Measurements from ENCODE around the gene EFCAB7. TPM values are rescaled to one million over a fixed set of nuclear protein-coding genes. Genes with fewer than 3 reads are reported as not detected.

EFCAB7 gene
- total RNA-seq, 6 donors from 2014 or later = 2.1 to 20.4 (median 4.7) TPM

DNA sequence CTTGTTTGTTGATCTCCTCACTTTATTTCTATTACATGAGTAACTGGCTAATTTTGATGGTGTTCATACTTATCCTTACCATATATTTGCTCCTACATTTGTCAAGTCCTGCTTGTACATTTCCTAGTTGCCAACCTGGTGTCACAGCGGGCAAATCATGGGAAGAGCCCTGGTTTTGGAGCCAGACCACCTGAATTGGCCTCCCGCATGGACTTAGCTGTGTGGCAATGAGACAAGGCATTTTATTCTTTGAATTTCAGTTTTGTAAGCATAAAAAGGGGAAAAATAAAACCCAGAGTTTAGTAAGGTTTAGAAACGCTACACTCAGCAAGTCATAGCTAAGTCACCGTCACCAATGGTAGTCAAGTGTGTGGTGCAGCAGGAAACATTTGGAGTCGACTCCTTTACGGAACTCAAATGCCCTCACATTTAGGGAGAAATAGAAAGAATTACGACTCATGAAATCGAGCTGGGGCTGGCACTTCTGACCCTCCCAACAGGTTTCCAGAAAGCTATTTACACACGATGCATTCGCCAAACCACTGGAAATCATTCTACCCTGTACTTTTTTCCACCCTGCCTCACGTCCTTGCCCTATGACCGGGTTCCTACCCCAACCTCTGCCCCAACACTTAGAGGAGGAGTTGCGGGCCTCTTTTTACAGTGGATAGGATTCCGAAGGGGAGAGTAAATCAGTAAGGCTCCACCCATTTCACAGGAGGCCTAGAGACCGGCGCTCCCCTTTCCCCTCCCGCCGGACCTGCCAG, 69.4 kb downstream of the EFCAB7 start:
- DNase-seq (no peak), ATAC-seq (ENCODE audit: low FRiP score in 2 of 2) (no peak)
- Histone ChIP-seq H3K4me1 (peaks cover 3 to 12% (median 4%) of the 10 kb centered on the region in 4 donors), H3K9me3 (no peaks in the 10 kb centered on the region), H3K4me3 (peak overlapping the region; percentile 75 to 91 (median 90)), H3K27ac (peak overlapping the region; percentile 92 to 98 (median 95)), H3K36me3 (no peaks in the 10 kb centered on the region), H3K27me3 (no peaks in the 10 kb centered on the region)
- no peak for TF ChIP-seq EP300 (IDR thresholded peaks at IDR 0.05)
- TF ChIP-seq POLR2AphosphoS5 (IDR thresholded peaks at IDR 0.05) = no peak
- TF ChIP-seq, protein P1, sequence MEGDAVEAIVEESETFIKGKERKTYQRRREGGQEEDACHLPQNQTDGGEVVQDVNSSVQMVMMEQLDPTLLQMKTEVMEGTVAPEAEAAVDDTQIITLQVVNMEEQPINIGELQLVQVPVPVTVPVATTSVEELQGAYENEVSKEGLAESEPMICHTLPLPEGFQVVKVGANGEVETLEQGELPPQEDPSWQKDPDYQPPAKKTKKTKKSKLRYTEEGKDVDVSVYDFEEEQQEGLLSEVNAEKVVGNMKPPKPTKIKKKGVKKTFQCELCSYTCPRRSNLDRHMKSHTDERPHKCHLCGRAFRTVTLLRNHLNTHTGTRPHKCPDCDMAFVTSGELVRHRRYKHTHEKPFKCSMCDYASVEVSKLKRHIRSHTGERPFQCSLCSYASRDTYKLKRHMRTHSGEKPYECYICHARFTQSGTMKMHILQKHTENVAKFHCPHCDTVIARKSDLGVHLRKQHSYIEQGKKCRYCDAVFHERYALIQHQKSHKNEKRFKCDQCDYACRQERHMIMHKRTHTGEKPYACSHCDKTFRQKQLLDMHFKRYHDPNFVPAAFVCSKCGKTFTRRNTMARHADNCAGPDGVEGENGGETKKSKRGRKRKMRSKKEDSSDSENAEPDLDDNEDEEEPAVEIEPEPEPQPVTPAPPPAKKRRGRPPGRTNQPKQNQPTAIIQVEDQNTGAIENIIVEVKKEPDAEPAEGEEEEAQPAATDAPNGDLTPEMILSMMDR (IDR thresholded peaks at IDR 0.05) = no peak
- no peak for TF ChIP-seq POLR2A (IDR thresholded peaks at IDR 0.05)
- WGBS, 2 donors = 31 to 50% methylated on average over 15 to 18 of the region's 18 CpGs

DNA sequence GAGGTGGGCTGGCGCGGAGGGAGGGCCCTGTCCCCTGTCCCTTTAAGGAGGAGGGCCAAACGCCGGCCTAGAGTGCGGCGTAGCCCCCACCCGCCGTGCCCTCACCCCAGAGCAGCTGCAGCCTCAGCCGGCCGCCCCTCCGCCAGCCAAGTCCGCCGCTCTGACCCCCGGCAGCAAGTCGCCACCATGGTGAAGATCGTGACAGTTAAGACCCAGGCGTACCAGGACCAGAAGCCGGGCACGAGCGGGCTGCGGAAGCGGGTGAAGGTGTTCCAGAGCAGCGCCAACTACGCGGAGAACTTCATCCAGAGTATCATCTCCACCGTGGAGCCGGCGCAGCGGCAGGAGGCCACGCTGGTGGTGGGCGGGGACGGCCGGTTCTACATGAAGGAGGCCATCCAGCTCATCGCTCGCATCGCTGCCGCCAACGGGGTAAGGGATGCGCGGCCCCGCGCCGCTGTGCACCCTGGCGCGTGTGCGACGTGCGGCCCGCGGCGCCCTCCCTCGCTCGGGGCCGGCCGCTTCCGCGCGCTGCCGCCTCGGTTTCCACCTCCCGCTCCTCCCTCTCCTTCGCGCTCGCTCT, 70.1 kb downstream of the EFCAB7 start, which contains the start of gene PGM1:
Gene PGM1 (plus strand): TSS at position 109 of the 583 bp plus-strand sequence. CDS start 78 bp downstream, at position 187.
- DNase-seq (peak; percentile 88 to 95), ATAC-seq (ENCODE audit: low FRiP score in 2 of 2) (peak; percentile 91 to 95)
- H3K36me3 ChIP-seq = no peaks in the 10 kb centered on the region
- H3K4me3 ChIP-seq = peak within 1 kb of the TSS; percentile 75 to 91 (median 90)
- TF ChIP-seq POLR2AphosphoS5 (IDR thresholded peaks at IDR 0.05) (peak in 1 of 2 donors; percentile 66), POLR2A (IDR thresholded peaks at IDR 0.05) (peak in 2 of 4 donors; percentile 38 to 63), EP300 (IDR thresholded peaks at IDR 0.05) (no peak)
- TF ChIP-seq, protein P1 (IDR thresholded peaks at IDR 0.05) = peak in 1 of 6 experiments; percentile 11
- peaks cover 3 to 12% (median 4%) of the 10 kb centered on the region in 4 donors for H3K4me1 ChIP-seq
- H3K9me3 ChIP-seq = no peaks in the 10 kb centered on the region
- peak within 1 kb of the TSS; percentile 92 to 98 (median 95) for H3K27ac ChIP-seq
- no peaks in the 10 kb centered on the region for H3K27me3 ChIP-seq
- 0% methylated on average over 5 of the region's 64 CpGs; no CpG with 5 or more reads in 1 of the 2 donors for WGBS, 2 donors

DNA sequence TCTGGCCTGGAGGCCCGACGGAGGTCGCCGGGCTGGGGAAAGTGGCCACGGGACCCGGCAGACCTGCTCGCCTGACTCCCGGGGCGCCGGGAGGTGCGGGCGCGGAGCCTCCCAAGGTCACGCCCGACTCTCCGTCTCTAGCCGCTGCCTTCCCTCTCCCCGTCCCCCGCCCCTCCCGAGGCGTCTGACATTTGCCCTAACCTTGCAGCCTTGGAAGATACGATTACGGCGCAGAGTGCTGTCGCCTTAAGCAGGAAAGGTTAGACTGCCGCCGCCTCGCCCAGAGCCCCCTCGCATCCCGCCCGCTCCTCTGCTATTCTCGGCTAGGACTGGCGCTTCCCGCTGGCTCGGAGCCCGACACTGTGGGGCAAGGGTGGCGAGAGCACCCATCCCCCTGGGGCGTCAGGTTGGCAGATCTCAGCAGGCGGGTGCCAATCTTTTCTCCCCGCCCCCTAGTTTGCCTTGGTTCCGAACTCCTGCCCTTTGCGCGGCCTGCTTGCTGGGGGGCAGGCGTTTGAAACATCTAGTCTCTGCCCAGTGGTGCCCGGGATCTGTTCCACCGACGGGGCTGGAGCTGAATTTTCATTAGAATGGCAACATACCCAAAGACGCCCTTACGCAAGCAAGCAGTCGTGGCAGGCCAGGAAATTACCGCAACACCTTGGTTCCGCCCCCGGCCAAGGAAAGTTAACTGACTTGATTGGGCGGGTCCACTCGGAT, 70.7 kb downstream of the EFCAB7 start:
- Histone ChIP-seq H3K36me3 (no peaks in the 10 kb centered on the region), H3K4me1 (peaks cover 3 to 12% (median 4%) of the 10 kb centered on the region in 4 donors), H3K9me3 (no peaks in the 10 kb centered on the region), H3K27me3 (no peaks in the 10 kb centered on the region), H3K27ac (peak overlapping the region; percentile 92 to 98 (median 95)), H3K4me3 (peak overlapping the region; percentile 75 to 91 (median 90))
- DNase-seq (peak; percentile 87 to 92), ATAC-seq (ENCODE audit: low FRiP score in 2 of 2) (peak; percentile 78 to 83)
- WGBS, 2 donors = 8 to 29% methylated on average over 9 to 41 of the region's 55 CpGs
- TF ChIP-seq, protein P1 (IDR thresholded peaks at IDR 0.05) = no peak
- peak in 2 of 4 donors; percentile 33 to 53 for TF ChIP-seq POLR2A (IDR thresholded peaks at IDR 0.05)
- peak in 1 of 2 donors; percentile 61 for TF ChIP-seq POLR2AphosphoS5 (IDR thresholded peaks at IDR 0.05)
- no peak for TF ChIP-seq EP300 (IDR thresholded peaks at IDR 0.05)

DNA sequence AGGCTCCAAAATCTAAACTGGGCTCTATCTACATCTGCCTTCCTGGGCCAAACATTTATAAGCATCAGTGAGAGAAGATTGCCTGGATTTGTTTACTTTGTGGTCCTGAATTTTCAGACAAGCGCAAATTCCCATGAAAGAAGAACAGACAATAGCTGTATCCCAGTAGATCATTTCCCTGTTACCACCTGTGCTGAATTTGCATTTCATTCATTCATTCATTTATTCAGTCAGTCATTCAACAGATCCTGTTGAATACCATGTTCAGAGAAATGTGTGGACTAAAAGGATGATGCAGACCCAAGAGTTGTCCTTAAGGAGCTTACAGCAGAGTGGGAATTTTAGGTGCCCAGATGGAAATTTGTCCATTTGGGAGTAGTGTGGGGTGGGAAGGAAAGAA, 72.1 kb downstream of the EFCAB7 start:
- 95 to 96% methylated on average over 1 of the region's 1 CpG for WGBS, 2 donors
- ATAC-seq (ENCODE audit: low FRiP score in 2 of 2) (no peak), DNase-seq (no peak)
- Histone ChIP-seq H3K27ac (no peak overlapping the region), H3K9me3 (no peaks in the 10 kb centered on the region), H3K4me3 (no peak overlapping the region), H3K27me3 (no peaks in the 10 kb centered on the region), H3K36me3 (no peaks in the 10 kb centered on the region), H3K4me1 (peaks cover 3 to 12% (median 4%) of the 10 kb centered on the region in 4 donors)
- TF ChIP-seq, protein P1 (IDR thresholded peaks at IDR 0.05) = no peak
- TF ChIP-seq POLR2A (IDR thresholded peaks at IDR 0.05) (no peak), POLR2AphosphoS5 (IDR thresholded peaks at IDR 0.05) (no peak)
